GM12878 (cell line): ENCODE results near the gene PRR7.

Experiments
- CTCF ChIP-seq, 3 experiments: IDR thresholded peaks in 2 of 3; conservative IDR thresholded peaks in 1 of 3; 2 replicates each; pipeline ENCODE4 v1.5.1; 2011; ENCODE audit warnings: low read depth in 3 of 3, low read length in 3 of 3, mild to moderate bottlenecking in 3 of 3, control low read depth in 2 of 3, moderate library complexity in 2 of 3, inconsistent platforms in 1 of 3, mixed read lengths in 1 of 3; ENCODE audit not compliant: control insufficient read depth in 2 of 3, insufficient read depth in 1 of 3; ENCODE audit errors: extremely low read depth in 1 of 3
- EZH2 ChIP-seq: IDR thresholded peaks from 2 replicates; pipeline ENCODE4 v1.6.1; 2012; ENCODE audit warnings: low read depth, mild to moderate bottlenecking, control low read depth, inconsistent platforms, low read length, borderline replicate concordance; ENCODE audit not compliant: control insufficient read depth
- STAT1 ChIP-seq: fragments of 450-650 bp; conservative IDR thresholded peaks from 2 replicates; pipeline ENCODE4 v1.6.1; 2014; ENCODE audit warnings: antibody characterized with exemption, mild to moderate bottlenecking
- YY1 ChIP-seq: IDR thresholded peaks from 2 replicates; pipeline ENCODE4 v1.6.1; 2011; ENCODE audit warnings: low read depth, mild to moderate bottlenecking, low read length
- ZNF24 ChIP-seq: fragments of 450-650 bp; IDR thresholded peaks from 2 replicates; pipeline ENCODE4 v1.6.1; 2017; ENCODE audit warnings: antibody characterized with exemption, mild to moderate bottlenecking

GRCh38 chr5:177477701-177478477 lies 31.3 kb downstream of the PRR7 start:
- TF ChIP-seq CTCF (IDR thresholded peaks at IDR 0.05 in 2 of 3, conservative IDR thresholded peaks at IDR 0.05 in 1 of 3; ENCODE audit: control insufficient read depth in 2 of 3, extremely low read depth in 1 of 3, insufficient read depth in 1 of 3, low read depth in 3 of 3, low read length in 3 of 3) (no peak), STAT1 (no peak), ZNF24 (no peak), EZH2 (no peak), YY1 (no peak)
